ENCODE results near the gene GAS7. TPM values are rescaled to one million over a fixed set of nuclear protein-coding genes. Genes with fewer than 3 reads are reported as not detected.
"Not testable (repeated sequence)": the region's sequence is repeated elsewhere in the genome, so short reads cannot be mapped to it uniquely, and the experiment has no call there.

Gene GAS7
- total RNA-seq, 1 donor from 2014 or later: 2.0 TPM

GRCh38 chr17:9922012-9922848 lies 276.2 kb downstream of the GAS7 start:
- H3K36me3 Mint-ChIP-seq (ENCODE audit: unreplicated experiment): no peaks in the 10 kb centered on the region
- peaks cover 7% of the 10 kb centered on the region for H3K27me3 Mint-ChIP-seq (ENCODE audit: unreplicated experiment)
- no peak for TF ChIP-seq CTCF (IDR thresholded peaks at IDR 0.05; ENCODE audit: partially characterized antibody, unreplicated experiment)
- H3K27ac Mint-ChIP-seq (ENCODE audit: unreplicated experiment): no peak overlapping the region
- DNase-seq: no peak
- peaks cover 5% of the 10 kb centered on the region for H3K9me3 Mint-ChIP-seq (ENCODE audit: unreplicated experiment)
- H3K4me1 Mint-ChIP-seq (ENCODE audit: low read depth, unreplicated experiment): peaks cover 1% of the 10 kb centered on the region
- no peak overlapping the region for H3K4me3 Mint-ChIP-seq (ENCODE audit: unreplicated experiment)

- not testable (repeated sequence) for H3K36me3 Mint-ChIP-seq (ENCODE audit: unreplicated experiment); H3K4me3 Mint-ChIP-seq (ENCODE audit: unreplicated experiment)
Measured at GRCh38 chr17:9921216-9921615, 277.2 kb downstream of the GAS7 start.

GRCh38 chr17:9918804-9919352 lies 279.5 kb downstream of the GAS7 start:
- Mint-ChIP-seq H3K4me1 (ENCODE audit: low read depth, unreplicated experiment) (no peaks in the 10 kb centered on the region), H3K27me3 (ENCODE audit: unreplicated experiment) (peaks cover 10% of the 10 kb centered on the region), H3K4me3 (ENCODE audit: unreplicated experiment) (no peak overlapping the region), H3K9me3 (ENCODE audit: unreplicated experiment) (peaks cover 10% of the 10 kb centered on the region), H3K36me3 (ENCODE audit: unreplicated experiment) (peaks cover 7% of the 10 kb centered on the region), H3K27ac (ENCODE audit: unreplicated experiment) (no peak overlapping the region)
- DNase-seq: no peak
- TF ChIP-seq CTCF (IDR thresholded peaks at IDR 0.05; ENCODE audit: partially characterized antibody, unreplicated experiment): no peak

More at GRCh38 chr17:9921216-9921615, 277.2 kb downstream of the GAS7 start:
- H3K9me3 Mint-ChIP-seq (ENCODE audit: unreplicated experiment); H3K27ac Mint-ChIP-seq (ENCODE audit: unreplicated experiment); H3K4me1 Mint-ChIP-seq (ENCODE audit: low read depth, unreplicated experiment); H3K27me3 Mint-ChIP-seq (ENCODE audit: unreplicated experiment); DNase-seq: not testable (repeated sequence)

GRCh38 chr17:9918352-9918751 lies 280.1 kb downstream of the GAS7 start:
- H3K4me1 Mint-ChIP-seq (ENCODE audit: low read depth, unreplicated experiment): no peaks in the 10 kb centered on the region
- peaks cover 7% of the 10 kb centered on the region for H3K36me3 Mint-ChIP-seq (ENCODE audit: unreplicated experiment)
- no peak for TF ChIP-seq CTCF (IDR thresholded peaks at IDR 0.05; ENCODE audit: partially characterized antibody, unreplicated experiment)

GRCh38 chr17:9917801-9918200 lies 280.6 kb downstream of the GAS7 start:
- TF ChIP-seq CTCF (IDR thresholded peaks at IDR 0.05; ENCODE audit: partially characterized antibody, unreplicated experiment): no peak

More at GRCh38 chr17:9918352-9918751, 280.1 kb downstream of the GAS7 start:
- H3K27me3 Mint-ChIP-seq (ENCODE audit: unreplicated experiment): peaks cover 10% of the 10 kb centered on the region
- no peak overlapping the region for H3K27ac Mint-ChIP-seq (ENCODE audit: unreplicated experiment)
- no peak for DNase-seq
- H3K9me3 Mint-ChIP-seq (ENCODE audit: unreplicated experiment): peaks cover 10% of the 10 kb centered on the region
- H3K4me3 Mint-ChIP-seq (ENCODE audit: unreplicated experiment): no peak overlapping the region

More at GRCh38 chr17:9917801-9918200, 280.6 kb downstream of the GAS7 start:
- peaks cover 10% of the 10 kb centered on the region for H3K27me3 Mint-ChIP-seq (ENCODE audit: unreplicated experiment)
- peaks cover 7% of the 10 kb centered on the region for H3K36me3 Mint-ChIP-seq (ENCODE audit: unreplicated experiment)
- peaks cover 10% of the 10 kb centered on the region for H3K9me3 Mint-ChIP-seq (ENCODE audit: unreplicated experiment)
- no peak for DNase-seq
- no peaks in the 10 kb centered on the region for H3K4me1 Mint-ChIP-seq (ENCODE audit: low read depth, unreplicated experiment)
- H3K4me3 Mint-ChIP-seq (ENCODE audit: unreplicated experiment): no peak overlapping the region
- H3K27ac Mint-ChIP-seq (ENCODE audit: unreplicated experiment): no peak overlapping the region

All from glutamatergic neuron (in vitro differentiated cells).